Measurements from ENCODE around the gene USP37.

GRCh38 chr2:218452079-218452478 lies 116.1 kb downstream of the USP37 start:
- TF ChIP-seq CTCF (IDR thresholded peaks at IDR 0.05), result no peak
- TF ChIP-seq REST (IDR thresholded peaks at IDR 0.05; ENCODE audit: low read depth, low read length), result no peak
- TF ChIP-seq ELF1 (IDR thresholded peaks at IDR 0.05), result no peak
- TF ChIP-seq GABPA (IDR thresholded peaks at IDR 0.05; ENCODE audit: low read depth), result no peak
- TF ChIP-seq ZBTB33 (IDR thresholded peaks at IDR 0.05; ENCODE audit: borderline replicate concordance, low read depth), result no peak
- no peak for TF ChIP-seq MAX (IDR thresholded peaks at IDR 0.05; ENCODE audit: low read depth)
- no peak for TF ChIP-seq JUND (IDR thresholded peaks at IDR 0.05)
- no peak for TF ChIP-seq FOXM1 (IDR thresholded peaks at IDR 0.05; ENCODE audit: low read depth)
- no peak for TF ChIP-seq YY1 (IDR thresholded peaks at IDR 0.05; ENCODE audit: low read depth)
- TF ChIP-seq POLR2AphosphoS5 (IDR thresholded peaks at IDR 0.05; ENCODE audit: low read depth, low read length), result no peak
